Smooth muscle cell (in vitro differentiated cells): ENCODE data around the gene HOOK2. TPM values are rescaled to one million over a fixed set of nuclear protein-coding genes. Genes with fewer than 3 reads are reported as not detected.
A peak's percentile ranks its signal among the peaks of the same experiment; 100 is the strongest.

ENCODE experiments used
- DNase-seq: peaks from one replicate; lab custom pipeline; 2025; ENCODE audit not compliant: unreplicated experiment; lab: John Stamatoyannopoulos, UW
- H2AFZ ChIP-seq: fragments of 200-600 bp; sonication (generic); 2 replicates; pipeline ENCODE4 v1.6.0; 2016; ENCODE audit warnings: antibody characterized with exemption, low read depth, mild to moderate bottlenecking
- H3F3A ChIP-seq: fragments of 200-600 bp; sonication (generic); 2 replicates; pipeline ENCODE4 v1.6.0; 2017; ENCODE audit warnings: antibody characterized with exemption, low read depth
- H3K27ac ChIP-seq: fragments of 200-600 bp; sonication (generic); 2 replicates; pipeline ENCODE4 v1.5.1; 2016; ENCODE audit warnings: low read depth, mild to moderate bottlenecking
- H3K27me3 ChIP-seq: fragments of 200-600 bp; sonication (generic); 2 replicates; pipeline ENCODE4 v1.6.1; 2016; ENCODE audit warnings: low read depth, mild to moderate bottlenecking
- H3K36me3 ChIP-seq: fragments of 200-600 bp; sonication (generic); 2 replicates; pipeline ENCODE4 v1.5.1; 2016; ENCODE audit warnings: low read depth
- H3K4me1 ChIP-seq: fragments of 200-600 bp; sonication (generic); 2 replicates; pipeline ENCODE4 v1.5.1; 2016; ENCODE audit warnings: low read depth
- H3K4me2 ChIP-seq: fragments of 200-600 bp; sonication (generic); 2 replicates; pipeline ENCODE4 v1.6.0; 2016; ENCODE audit warnings: mild to moderate bottlenecking
- H3K4me3 ChIP-seq: fragments of 200-600 bp; sonication (generic); 2 replicates; pipeline ENCODE4 v1.5.1; 2016; ENCODE audit warnings: mild to moderate bottlenecking
- H3K79me2 ChIP-seq: fragments of 200-600 bp; sonication (generic); 2 replicates; pipeline ENCODE4 v1.6.0; 2016; ENCODE audit warnings: low read depth, mild to moderate bottlenecking
- H3K9ac ChIP-seq: fragments of 200-600 bp; sonication (generic); 2 replicates; pipeline ENCODE4 v1.6.0; 2016; ENCODE audit warnings: low read depth
- H3K9me3 ChIP-seq: fragments of 200-600 bp; sonication (generic); replicated peaks from 2 replicates; pipeline ENCODE4 v1.5.1; 2016; ENCODE audit warnings: low read depth
- H4K20me1 ChIP-seq: fragments of 200-600 bp; sonication (generic); 2 replicates; pipeline ENCODE4 v1.6.0; 2016; ENCODE audit warnings: low read depth
- CTCF ChIP-seq: fragments of 200-600 bp; sonication (generic); IDR thresholded peaks from 2 replicates; pipeline ENCODE4 v1.5.1; 2017; ENCODE audit warnings: borderline replicate concordance, mild to moderate bottlenecking, antibody characterized with exemption; ENCODE audit not compliant: insufficient read depth, poor library complexity, severe bottlenecking
- WGBS: methylation state at CpG from one replicate; pipeline ENCODE4 v1.1.7; 2016; ENCODE audit warnings: low lambda C conversion rate; 5-methylcytosine and 5-hydroxymethylcytosine counted together
- polyA plus RNA-seq: library from polyadenylated mRNA; unstranded; fragments of >200 nt; fragmentation: Nextera tagmentation; extraction: Ambion mirVana; gene quantifications from 2 replicates; pipeline ENCODE4 v1.2.1, GENCODE V29; 2016
- total RNA-seq: library from RNA; depleted of rRNA; stranded (reverse); fragments of >200 nt; gene quantifications from 2 replicates; pipeline ENCODE4 v1.2.3, GENCODE V29; 2014

HOOK2 gene
- total and polyA plus RNA-seq, 2 experiments from 2014 or later = 14.6 to 20.5 TPM

- H4K20me1 ChIP-seq = peaks cover 25% of the 10 kb centered on the region
- H3K79me2 ChIP-seq = peaks cover 51% of the 10 kb centered on the region
- H3K36me3 ChIP-seq = no peaks in the 10 kb centered on the region
- peak overlapping the region; percentile 85 for H3K27ac ChIP-seq
- H3K4me1 ChIP-seq = peaks cover 7% of the 10 kb centered on the region
- peak overlapping the region; percentile 96 for H3K4me2 ChIP-seq
- H3K9ac ChIP-seq = peak overlapping the region; percentile 85
- WGBS = under 1% methylated on average over 32 of the region's 65 CpGs
- no peak for TF ChIP-seq CTCF
- H3F3A ChIP-seq = peaks cover 8% of the 10 kb centered on the region
- H3K27me3 ChIP-seq = no peaks in the 10 kb centered on the region
- DNase-seq = peak; percentile 52
- H3K4me3 ChIP-seq = peak overlapping the region; percentile 82
- H2AFZ ChIP-seq = peak overlapping the region; percentile 57
- no peaks in the 10 kb centered on the region for H3K9me3 ChIP-seq
Observed at GRCh38 chr19:12721656-12722565, 53.4 kb downstream of the HOOK2 start.

- Histone ChIP-seq H3K27me3 (no peaks in the 10 kb centered on the region), H3K9ac (peak overlapping the region; percentile 85), H3K4me2 (peak overlapping the region; percentile 96), H3K9me3 (no peaks in the 10 kb centered on the region), H4K20me1 (peaks cover 33% of the 10 kb centered on the region), H3K27ac (peak overlapping the region; percentile 85), H3K79me2 (peaks cover 58% of the 10 kb centered on the region), H3F3A (peaks cover 8% of the 10 kb centered on the region), H3K36me3 (no peaks in the 10 kb centered on the region), H2AFZ (no peak overlapping the region), H3K4me1 (peaks cover 7% of the 10 kb centered on the region), H3K4me3 (peak overlapping the region; percentile 82)
- TF ChIP-seq CTCF = no peak
- DNase-seq = no peak
- WGBS = 5% methylated on average over 56 of the region's 59 CpGs
Observed at GRCh38 chr19:12720851-12721655, 54.3 kb downstream of the HOOK2 start.

- H3K27ac ChIP-seq = peak overlapping the region; percentile 85
- peaks cover 37% of the 10 kb centered on the region for H4K20me1 ChIP-seq
- no peaks in the 10 kb centered on the region for H3K9me3 ChIP-seq
- H2AFZ ChIP-seq = no peak overlapping the region
- H3K4me2 ChIP-seq = peak overlapping the region; percentile 96
- H3K36me3 ChIP-seq = no peaks in the 10 kb centered on the region
- peaks cover 60% of the 10 kb centered on the region for H3K79me2 ChIP-seq
- H3K9ac ChIP-seq = peak overlapping the region; percentile 85
- H3K27me3 ChIP-seq = no peaks in the 10 kb centered on the region
- H3K4me3 ChIP-seq = peak overlapping the region; percentile 82
- no peak for DNase-seq
- H3K4me1 ChIP-seq = peaks cover 7% of the 10 kb centered on the region
- peaks cover 8% of the 10 kb centered on the region for H3F3A ChIP-seq
- TF ChIP-seq CTCF = no peak
- 94% methylated on average over 10 of the region's 10 CpGs for WGBS
Observed at GRCh38 chr19:12720296-12720695, 55.1 kb downstream of the HOOK2 start.
